ENCODE measurements around the gene EARS2. TPM values are rescaled to one million over a fixed set of nuclear protein-coding genes. Genes with fewer than 3 reads are reported as not detected.

EARS2 gene
- total and polyA plus RNA-seq, 7 experiments from 2014 or later = 10.6 to 19.2 (median 15.1) TPM

DNA sequence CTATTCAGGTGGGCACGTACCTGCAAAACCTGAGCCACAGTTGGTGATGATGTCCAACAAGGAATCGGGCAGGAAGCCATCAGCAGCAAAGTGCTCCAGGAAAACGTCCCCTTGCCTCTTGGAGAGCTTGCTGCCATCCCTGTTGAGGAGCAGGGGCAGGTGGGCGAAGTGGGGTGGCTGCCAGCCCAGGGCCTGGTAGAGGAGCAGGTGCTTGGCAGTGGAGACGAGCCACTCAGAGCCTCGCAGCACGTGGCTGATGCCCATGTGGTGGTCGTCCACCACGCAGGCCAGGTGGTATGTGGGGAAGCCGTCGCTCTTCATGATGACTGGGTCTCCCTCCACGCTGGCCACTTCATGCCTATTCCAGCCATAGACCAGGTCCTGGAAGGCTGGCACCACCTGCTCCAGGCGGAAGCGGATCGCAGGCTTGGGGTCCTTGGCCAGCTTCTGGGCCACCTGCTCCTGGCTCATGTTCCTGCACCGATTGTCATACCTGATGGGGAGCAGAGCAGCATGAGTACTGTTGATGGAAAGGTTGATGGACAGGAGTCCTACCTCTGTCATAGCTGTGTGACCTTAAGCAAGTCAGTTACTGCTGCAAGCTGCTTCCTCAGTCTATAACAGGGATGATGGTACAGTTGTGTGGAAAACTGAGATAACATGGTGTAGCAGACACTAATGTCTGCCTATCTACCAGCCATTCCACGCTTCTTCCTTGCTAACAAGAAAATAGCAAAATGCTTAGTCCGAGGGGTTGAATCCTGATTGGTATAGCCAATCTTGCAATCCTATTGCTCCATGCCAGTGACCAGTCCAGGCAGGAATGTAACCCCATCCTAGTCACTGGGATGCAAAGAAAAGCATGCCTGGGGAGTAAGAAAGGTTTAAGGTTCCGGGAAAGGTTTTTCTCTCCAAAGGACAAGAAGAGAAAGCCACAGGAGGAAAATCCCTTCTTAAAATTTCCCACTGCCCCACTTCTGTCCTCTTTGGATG is 22.0 kb downstream of the EARS2 start:
- Histone ChIP-seq H3K4me1 (ENCODE audit: control insufficient read depth in 2 of 2, insufficient read depth in 2 of 2, low read length in 2 of 2) (no peaks in the 10 kb centered on the region), H3K9me3 (ENCODE audit: control insufficient read depth in 2 of 3, low read length in 3 of 3) (no peaks in the 10 kb centered on the region), H3K27ac (ENCODE audit: low read depth, low read length) (no peak overlapping the region), H3K27me3 (ENCODE audit: control insufficient read depth in 2 of 2, insufficient read depth in 2 of 2, low read length in 2 of 2) (no peaks in the 10 kb centered on the region), H3K36me3 (ENCODE audit: control insufficient read depth in 2 of 3, insufficient read depth in 3 of 3, low read length in 3 of 3) (peaks cover 0 to 79% (median 0%) of the 10 kb centered on the region in 3 experiments), H3K4me3 (ENCODE audit: low read length) (no peak overlapping the region)
- H3K36me3 Mint-ChIP-seq = peaks cover 0 to 26% (median 4%) of the 10 kb centered on the region in 5 donors
- peaks cover 0 to 2% (median 0%) of the 10 kb centered on the region in 7 donors for H3K4me1 Mint-ChIP-seq
- ChIA-PET CTCF (no interaction called here), POLR2A (no interaction called here)
- intact Hi-C loops (cut with micrococcal nuclease) = no loop called here
- no peak overlapping the region for H3K27ac Mint-ChIP-seq
- no peaks in the 10 kb centered on the region for H3K27me3 Mint-ChIP-seq
- DNase-seq = no peak
- no peak overlapping the region for H3K4me3 Mint-ChIP-seq
- ATAC-seq = no peak
- H3K9me3 Mint-ChIP-seq = no peaks in the 10 kb centered on the region

DNA sequence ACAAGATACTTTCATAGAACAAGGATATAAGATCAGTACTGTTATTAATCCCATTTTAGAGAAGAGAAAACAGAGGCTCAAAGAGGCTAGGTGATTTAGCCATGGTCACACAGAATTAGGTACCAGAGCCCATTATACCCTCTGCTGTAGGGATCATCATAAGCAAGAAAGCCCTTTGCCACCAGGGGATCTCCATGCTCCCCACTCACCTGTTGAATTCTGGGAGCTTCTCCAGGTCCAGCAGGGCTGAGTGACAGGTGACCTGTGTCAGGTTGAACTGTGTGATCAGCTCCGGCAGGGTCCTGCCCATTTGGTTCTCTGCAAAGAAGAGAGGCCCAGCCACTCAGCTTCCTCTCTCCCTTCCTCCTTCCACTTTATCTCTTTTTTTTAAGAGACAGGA is 24.7 kb downstream of the EARS2 start:
- ChIA-PET CTCF (no interaction called here), POLR2A (no interaction called here)
- Mint-ChIP-seq H3K36me3 (peaks cover 0 to 35% (median 5%) of the 10 kb centered on the region in 5 donors), H3K27me3 (no peaks in the 10 kb centered on the region), H3K4me3 (no peak overlapping the region), H3K9me3 (no peaks in the 10 kb centered on the region), H3K4me1 (peaks cover 0 to 2% (median 0%) of the 10 kb centered on the region in 7 donors), H3K27ac (no peak overlapping the region)
- ATAC-seq (no peak), DNase-seq (no peak)
- intact Hi-C loops (cut with micrococcal nuclease) = no loop called here
- Histone ChIP-seq H3K27ac (ENCODE audit: low read depth, low read length) (no peak overlapping the region), H3K4me3 (ENCODE audit: low read length) (no peak overlapping the region), H3K27me3 (ENCODE audit: control insufficient read depth in 2 of 2, insufficient read depth in 2 of 2, low read length in 2 of 2) (no peaks in the 10 kb centered on the region), H3K36me3 (ENCODE audit: control insufficient read depth in 2 of 3, insufficient read depth in 3 of 3, low read length in 3 of 3) (peaks cover 0 to 86% (median 3%) of the 10 kb centered on the region in 3 experiments), H3K9me3 (ENCODE audit: control insufficient read depth in 2 of 3, low read length in 3 of 3) (no peaks in the 10 kb centered on the region), H3K4me1 (ENCODE audit: control insufficient read depth in 2 of 2, insufficient read depth in 2 of 2, low read length in 2 of 2) (no peaks in the 10 kb centered on the region)

GRCh38 chr16:23530062-23530461 is 27.1 kb downstream of the EARS2 start:
- ChIA-PET POLR2A (no interaction called here), CTCF (no interaction called here)
- Mint-ChIP-seq H3K4me1 (no peaks in the 10 kb centered on the region), H3K9me3 (no peaks in the 10 kb centered on the region), H3K4me3 (no peak overlapping the region), H3K27me3 (no peaks in the 10 kb centered on the region), H3K27ac (no peak overlapping the region), H3K36me3 (peaks cover 0 to 37% (median 9%) of the 10 kb centered on the region in 5 donors)
- DNase-seq = no peak
- Histone ChIP-seq H3K27ac (ENCODE audit: low read depth, low read length) (no peak overlapping the region), H3K4me1 (ENCODE audit: control insufficient read depth in 2 of 2, insufficient read depth in 2 of 2, low read length in 2 of 2) (no peaks in the 10 kb centered on the region), H3K36me3 (ENCODE audit: control insufficient read depth in 2 of 3, insufficient read depth in 3 of 3, low read length in 3 of 3) (peaks cover 3 to 71% (median 3%) of the 10 kb centered on the region in 3 experiments), H3K9me3 (ENCODE audit: control insufficient read depth in 2 of 3, low read length in 3 of 3) (no peaks in the 10 kb centered on the region), H3K27me3 (ENCODE audit: control insufficient read depth in 2 of 2, insufficient read depth in 2 of 2, low read length in 2 of 2) (no peaks in the 10 kb centered on the region), H3K4me3 (ENCODE audit: low read length) (no peak overlapping the region)
- no peak for ATAC-seq
- intact Hi-C loops (cut with micrococcal nuclease) = no loop called here

DNA sequence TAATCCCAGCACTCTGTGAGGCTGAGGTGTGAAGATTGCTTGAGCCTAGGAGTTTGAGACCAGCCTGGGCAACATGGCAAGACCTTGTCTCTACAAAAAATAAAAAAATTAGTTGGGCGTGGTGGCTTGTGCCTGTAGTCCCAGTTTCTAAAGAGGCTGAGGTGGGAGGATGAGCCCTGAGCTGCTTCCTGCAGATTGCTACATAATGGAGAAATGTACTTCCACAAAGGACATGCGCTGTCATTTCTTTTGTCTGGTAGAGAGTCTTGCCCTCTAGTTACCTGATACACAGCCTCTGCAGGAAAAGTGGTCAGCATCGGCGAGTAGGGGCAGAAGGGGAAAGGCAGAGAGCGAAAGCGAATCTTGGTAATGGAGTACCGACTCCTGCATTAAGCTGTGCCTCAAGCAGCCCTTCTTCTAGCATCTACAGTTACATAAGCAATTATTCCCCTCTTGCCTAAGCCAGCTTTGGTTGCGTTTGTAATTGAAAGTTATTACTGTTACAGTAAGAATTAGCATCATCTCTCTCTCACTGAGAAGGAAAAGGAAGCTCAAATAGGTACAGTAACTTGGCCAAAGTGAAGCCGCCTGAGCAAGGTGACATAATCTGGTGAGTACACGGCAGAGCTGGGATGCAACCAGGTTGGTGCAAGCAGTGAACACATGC is 28.4 kb downstream of the EARS2 start:
- POLR2A ChIA-PET = no interaction called here
- no peak overlapping the region for H3K27ac Mint-ChIP-seq
- Histone ChIP-seq H3K36me3 (ENCODE audit: control insufficient read depth in 2 of 3, insufficient read depth in 3 of 3, low read length in 3 of 3) (peaks cover 3 to 70% (median 7%) of the 10 kb centered on the region in 3 experiments), H3K4me1 (ENCODE audit: control insufficient read depth in 2 of 2, insufficient read depth in 2 of 2, low read length in 2 of 2) (no peaks in the 10 kb centered on the region), H3K9me3 (ENCODE audit: control insufficient read depth in 2 of 3, low read length in 3 of 3) (no peaks in the 10 kb centered on the region), H3K4me3 (ENCODE audit: low read length) (no peak overlapping the region), H3K27me3 (ENCODE audit: control insufficient read depth in 2 of 2, insufficient read depth in 2 of 2, low read length in 2 of 2) (no peaks in the 10 kb centered on the region), H3K27ac (ENCODE audit: low read depth, low read length) (no peak overlapping the region)
- no peaks in the 10 kb centered on the region for H3K27me3 Mint-ChIP-seq
- peaks cover 0 to 42% (median 13%) of the 10 kb centered on the region in 5 donors for H3K36me3 Mint-ChIP-seq
- CTCF ChIA-PET = no interaction called here
- DNase-seq (no peak), ATAC-seq (no peak)
- intact Hi-C loops (cut with micrococcal nuclease) = no loop called here
- H3K4me1 Mint-ChIP-seq = no peaks in the 10 kb centered on the region
- no peak overlapping the region for H3K4me3 Mint-ChIP-seq
- no peaks in the 10 kb centered on the region for H3K9me3 Mint-ChIP-seq

- no peaks in the 10 kb centered on the region for H3K4me1 ChIP-seq (ENCODE audit: control insufficient read depth in 2 of 2, insufficient read depth in 2 of 2, low read length in 2 of 2)
- ATAC-seq (no peak), DNase-seq (no peak)
- ChIA-PET CTCF (no interaction called here), POLR2A (no interaction called here)
- Mint-ChIP-seq H3K27ac (no peak overlapping the region), H3K4me1 (no peaks in the 10 kb centered on the region), H3K4me3 (no peak overlapping the region), H3K36me3 (peaks cover under 1 to 44% (median 19%) of the 10 kb centered on the region in 5 donors), H3K9me3 (no peaks in the 10 kb centered on the region), H3K27me3 (no peaks in the 10 kb centered on the region)
- intact Hi-C loops (cut with micrococcal nuclease) = no loop called here
- H3K9me3 ChIP-seq (ENCODE audit: control insufficient read depth in 2 of 3, low read length in 3 of 3) = no peaks in the 10 kb centered on the region
- H3K27ac ChIP-seq (ENCODE audit: low read depth, low read length) = no peak overlapping the region
- H3K27me3 ChIP-seq (ENCODE audit: control insufficient read depth in 2 of 2, insufficient read depth in 2 of 2, low read length in 2 of 2) = no peaks in the 10 kb centered on the region
- H3K36me3 ChIP-seq (ENCODE audit: control insufficient read depth in 2 of 3, insufficient read depth in 3 of 3, low read length in 3 of 3) = peaks cover 3 to 70% (median 7%) of the 10 kb centered on the region in 3 experiments
- no peak overlapping the region for H3K4me3 ChIP-seq (ENCODE audit: low read length)
These were observed 29.0 kb downstream of the EARS2 start for GRCh38 chr16:23527961-23528643.

GRCh38 chr16:23524886-23525285 is 32.3 kb downstream of the EARS2 start:
- DNase-seq (no peak), ATAC-seq (no peak)
- Histone ChIP-seq H3K4me3 (ENCODE audit: low read length) (no peak overlapping the region), H3K27me3 (ENCODE audit: control insufficient read depth in 2 of 2, insufficient read depth in 2 of 2, low read length in 2 of 2) (no peaks in the 10 kb centered on the region), H3K27ac (ENCODE audit: low read depth, low read length) (no peak overlapping the region), H3K4me1 (ENCODE audit: control insufficient read depth in 2 of 2, insufficient read depth in 2 of 2, low read length in 2 of 2) (no peaks in the 10 kb centered on the region), H3K9me3 (ENCODE audit: control insufficient read depth in 2 of 3, low read length in 3 of 3) (no peaks in the 10 kb centered on the region), H3K36me3 (ENCODE audit: control insufficient read depth in 2 of 3, insufficient read depth in 3 of 3, low read length in 3 of 3) (peaks cover 7 to 58% (median 8%) of the 10 kb centered on the region in 3 experiments)
- ChIA-PET CTCF (interaction anchor here (0.9 kb wide), 1 partner anchor 20 kb away, joined by 3 read pairs; no protein-coding TSS in a partner anchor), POLR2A (no interaction called here)
- H3K27ac Mint-ChIP-seq = no peak overlapping the region
- H3K4me1 Mint-ChIP-seq = no peaks in the 10 kb centered on the region
- intact Hi-C loops (cut with micrococcal nuclease) = no loop called here
- no peak overlapping the region for H3K4me3 Mint-ChIP-seq
- H3K9me3 Mint-ChIP-seq = no peaks in the 10 kb centered on the region
- peaks cover 4 to 49% (median 24%) of the 10 kb centered on the region in 5 donors for H3K36me3 Mint-ChIP-seq
- no peaks in the 10 kb centered on the region for H3K27me3 Mint-ChIP-seq

All from naive thymus-derived CD4-positive, alpha-beta T cell (primary cell).